Gastrocnemius medialis (tissue), 4 donors: Measurements from ENCODE around the gene CHRM5.

Experiments used
- POLR2A ChIP-seq, 2 donors: fragments of 450-650 bp; IDR thresholded peaks; one replicate each; pipeline ENCODE4 v1.6.1; 2017; ENCODE audit warnings: antibody characterized with exemption in 2 of 2, mild to moderate bottlenecking in 2 of 2, moderate library complexity in 2 of 2
- TF ChIP-seq, protein P1 (sequence below), 5 experiments: fragments of 450-650 bp in 3 of 5; fragments of 200-600 bp in 2 of 5; sonication (generic) in 2 of 5; IDR thresholded peaks in 4 of 5; conservative IDR thresholded peaks in 1 of 5; 1 replicate in 4 of 5; 2 replicates in 1 of 5; pipeline ENCODE4 v1.5.1; 2016 to 2019; ENCODE audit warnings: antibody characterized with exemption in 5 of 5, mild to moderate bottlenecking in 3 of 5, moderate library complexity in 3 of 5

DNA sequence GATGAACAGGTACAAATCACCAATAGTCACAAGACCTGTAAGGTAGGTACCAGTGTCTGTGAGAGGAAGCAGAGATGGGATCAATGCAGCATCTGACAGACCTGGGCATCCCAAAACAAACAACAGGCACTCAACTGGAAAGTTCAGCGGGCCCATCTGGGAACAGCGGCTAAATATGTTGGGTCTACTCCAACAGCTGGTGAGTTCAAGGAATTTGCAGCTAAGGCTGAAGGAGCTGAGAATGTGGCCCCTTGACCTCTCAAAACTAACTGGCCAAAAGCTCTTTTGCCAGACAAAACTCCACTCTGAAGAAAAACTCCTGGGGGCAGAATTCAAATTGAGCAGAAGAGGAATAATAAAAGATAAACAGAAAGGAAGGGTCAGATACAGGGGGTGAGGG lies 46.3 kb downstream of the CHRM5 start:
- TF ChIP-seq, protein P1, sequence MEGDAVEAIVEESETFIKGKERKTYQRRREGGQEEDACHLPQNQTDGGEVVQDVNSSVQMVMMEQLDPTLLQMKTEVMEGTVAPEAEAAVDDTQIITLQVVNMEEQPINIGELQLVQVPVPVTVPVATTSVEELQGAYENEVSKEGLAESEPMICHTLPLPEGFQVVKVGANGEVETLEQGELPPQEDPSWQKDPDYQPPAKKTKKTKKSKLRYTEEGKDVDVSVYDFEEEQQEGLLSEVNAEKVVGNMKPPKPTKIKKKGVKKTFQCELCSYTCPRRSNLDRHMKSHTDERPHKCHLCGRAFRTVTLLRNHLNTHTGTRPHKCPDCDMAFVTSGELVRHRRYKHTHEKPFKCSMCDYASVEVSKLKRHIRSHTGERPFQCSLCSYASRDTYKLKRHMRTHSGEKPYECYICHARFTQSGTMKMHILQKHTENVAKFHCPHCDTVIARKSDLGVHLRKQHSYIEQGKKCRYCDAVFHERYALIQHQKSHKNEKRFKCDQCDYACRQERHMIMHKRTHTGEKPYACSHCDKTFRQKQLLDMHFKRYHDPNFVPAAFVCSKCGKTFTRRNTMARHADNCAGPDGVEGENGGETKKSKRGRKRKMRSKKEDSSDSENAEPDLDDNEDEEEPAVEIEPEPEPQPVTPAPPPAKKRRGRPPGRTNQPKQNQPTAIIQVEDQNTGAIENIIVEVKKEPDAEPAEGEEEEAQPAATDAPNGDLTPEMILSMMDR (IDR thresholded peaks at IDR 0.05 in 4 of 5, conservative IDR thresholded peaks at IDR 0.05 in 1 of 5): no peak
- no peak for TF ChIP-seq POLR2A (IDR thresholded peaks at IDR 0.05)
